Epithelial cell of esophagus (primary cell): ENCODE data around the gene OTUD7B.

Experiments
- DNase-seq: peaks from one replicate; pipeline ENCODE4 v3.0.0; 2010; ENCODE audit warnings: low read depth
- H3K4me3 ChIP-seq: 2 replicates; pipeline ENCODE4 v1.5.1; 2011; ENCODE audit warnings: mild to moderate bottlenecking, low read length, control low read depth
- CTCF ChIP-seq: IDR thresholded peaks from 2 replicates; pipeline ENCODE4 v1.5.1; 2011; ENCODE audit warnings: low read depth, mild to moderate bottlenecking, low read length, control low read depth, inconsistent platforms; ENCODE audit not compliant: insufficient read depth; ENCODE audit errors: missing control alignments

Gene OTUD7B

GRCh38 chr1:149931212-149931790 lies 79.2 kb downstream of the OTUD7B start:
- no peak overlapping the region for H3K4me3 ChIP-seq
- TF ChIP-seq CTCF: no peak
- DNase-seq: peak; percentile 56

GRCh38 chr1:149929856-149930255 lies 80.7 kb downstream of the OTUD7B start:
- DNase-seq: no peak
- H3K4me3 ChIP-seq: no peak overlapping the region
- no peak for TF ChIP-seq CTCF

- H3K4me3 ChIP-seq: peak overlapping the region; percentile 97
- DNase-seq: no peak
Measured at GRCh38 chr1:149928401-149928724, 82.2 kb downstream of the OTUD7B start.

GRCh38 chr1:149927563-149928400 lies 82.7 kb downstream of the OTUD7B start, which contains the start of gene SF3B4:
Gene SF3B4, minus strand, starts transcription at chr1:149927803. Its CDS starts 44 bp downstream, at chr1:149927759.
- peak; percentile 96 for DNase-seq
- no peak for TF ChIP-seq CTCF
- peak within 1 kb of the TSS; percentile 97 for H3K4me3 ChIP-seq

More at GRCh38 chr1:149928401-149928724, 82.2 kb downstream of the OTUD7B start:
- no peak for TF ChIP-seq CTCF

- DNase-seq: peak; percentile 20
- peak overlapping the region; percentile 97 for H3K4me3 ChIP-seq
- TF ChIP-seq CTCF: no peak
Measured at GRCh38 chr1:149927056-149927562, 83.4 kb downstream of the OTUD7B start.

GRCh38 chr1:149926296-149926695 lies 84.2 kb downstream of the OTUD7B start:
- no peak for TF ChIP-seq CTCF
- H3K4me3 ChIP-seq: peak overlapping the region; percentile 97
- DNase-seq: no peak

GRCh38 chr1:149925751-149926150 lies 84.8 kb downstream of the OTUD7B start:
- no peak for TF ChIP-seq CTCF
- H3K4me3 ChIP-seq: no peak overlapping the region
- no peak for DNase-seq
